ACC112 (cell line): Measurements from ENCODE around the gene MOV10L1.

Experiments
- H2AFZ ChIP-seq: fragments of 200-600 bp; sonication (generic); one replicate; pipeline ENCODE4 v1.6.0; 2017; ENCODE audit warnings: antibody characterized with exemption, low read length; ENCODE audit not compliant: unreplicated experiment
- H3K27ac ChIP-seq: fragments of 200-600 bp; sonication (generic); 2 replicates; pipeline ENCODE4 v1.5.1; 2014; ENCODE audit warnings: low read depth, mild to moderate bottlenecking, antibody characterized with exemption, low read length, moderate library complexity
- H3K27me3 ChIP-seq: fragments of 200-600 bp; sonication (generic); 2 replicates; pipeline ENCODE4 v1.6.1; 2014; ENCODE audit warnings: mild to moderate bottlenecking, antibody characterized with exemption, low read length, moderate library complexity, mixed read lengths; ENCODE audit not compliant: insufficient read depth
- H3K36me3 ChIP-seq: fragments of 200-600 bp; sonication (generic); 2 replicates; pipeline ENCODE4 v1.6.1; 2016; ENCODE audit warnings: mild to moderate bottlenecking, antibody characterized with exemption, low read length, moderate library complexity, mixed read lengths; ENCODE audit not compliant: insufficient read depth
- H3K4me1 ChIP-seq: fragments of 200-600 bp; sonication (generic); one replicate; pipeline ENCODE4 v1.6.1; 2016; ENCODE audit warnings: low read length, mixed read lengths; ENCODE audit not compliant: insufficient read depth, unreplicated experiment, control insufficient read depth
- H3K4me3 ChIP-seq: fragments of 200-600 bp; sonication (generic); 2 replicates; pipeline ENCODE4 v1.5.1; 2014; ENCODE audit warnings: mild to moderate bottlenecking, low read depth, low read length
- H3K79me2 ChIP-seq: fragments of 200-600 bp; sonication (generic); one replicate; pipeline ENCODE4 v1.6.0; 2016; ENCODE audit warnings: low read length; ENCODE audit not compliant: control insufficient read depth, unreplicated experiment, insufficient read depth

MOV10L1 gene

DNA sequence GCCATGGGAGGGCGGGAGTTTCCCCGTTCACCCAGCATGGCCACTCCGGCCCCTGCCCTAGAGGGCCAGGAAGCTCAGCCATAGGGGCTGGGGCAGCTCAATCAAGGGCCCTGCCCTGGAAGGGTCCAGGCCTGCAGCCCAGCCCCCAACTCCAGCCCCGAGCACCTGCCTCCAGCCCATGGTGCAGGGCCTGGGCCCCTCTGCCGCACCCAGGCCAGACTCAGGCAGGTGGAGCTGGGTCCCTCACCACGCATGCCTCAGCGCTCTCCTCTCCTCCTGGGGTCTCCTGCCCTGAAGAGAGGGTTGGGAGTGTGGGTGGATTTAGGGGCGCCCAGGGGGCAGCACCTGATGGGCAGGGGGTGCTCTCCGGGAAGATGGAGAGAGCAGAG is 17.6 kb upstream of the MOV10L1 start:
- no peak overlapping the region for H3K27ac ChIP-seq
- H3K79me2 ChIP-seq = no peaks in the 10 kb centered on the region
- H3K4me1 ChIP-seq = no peaks in the 10 kb centered on the region
- H3K27me3 ChIP-seq = no peaks in the 10 kb centered on the region
- no peak overlapping the region for H2AFZ ChIP-seq
- H3K36me3 ChIP-seq = no peaks in the 10 kb centered on the region
- no peak overlapping the region for H3K4me3 ChIP-seq

DNA sequence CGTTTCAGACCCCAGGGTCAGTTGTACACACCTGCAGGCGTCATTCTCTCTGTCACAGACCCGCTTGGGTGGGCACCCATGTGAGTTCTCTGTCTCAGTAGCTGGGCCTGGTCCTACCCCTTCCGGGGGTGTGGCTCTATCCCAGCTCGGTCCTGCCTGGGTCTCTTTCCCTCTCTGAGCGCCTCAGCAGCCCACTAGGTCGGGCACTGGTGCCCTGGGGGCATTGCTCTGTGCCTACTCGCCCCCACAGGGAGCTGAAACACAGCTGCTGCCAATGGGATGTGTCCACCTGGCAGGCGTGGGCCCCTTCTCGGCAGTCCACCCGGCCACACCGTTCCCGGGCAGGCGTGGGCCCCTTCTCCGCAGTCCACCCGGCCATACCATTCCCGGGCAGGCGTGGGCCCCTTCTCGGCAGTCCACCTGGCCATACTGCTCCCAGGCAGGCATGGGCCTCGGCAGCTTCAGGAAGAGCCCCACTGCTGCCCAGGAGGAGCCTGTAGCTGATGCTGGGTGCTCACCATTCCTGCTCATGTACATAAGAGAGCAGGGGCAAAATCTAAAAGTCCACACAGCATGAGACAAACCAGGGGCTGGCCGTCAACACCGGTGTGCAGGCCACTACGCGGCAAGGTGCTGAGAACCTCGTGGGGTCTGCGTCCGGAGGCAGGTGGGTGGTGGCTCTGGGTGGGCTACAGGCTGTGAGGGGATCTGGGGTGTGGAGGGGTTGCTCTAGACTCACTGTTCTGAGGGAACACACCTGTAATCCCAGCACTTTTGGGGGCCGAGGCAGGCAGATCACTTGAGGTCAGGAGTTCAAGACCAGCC is 16.9 kb upstream of the MOV10L1 start:
- no peaks in the 10 kb centered on the region for H3K27me3 ChIP-seq
- H3K4me1 ChIP-seq = no peaks in the 10 kb centered on the region
- H3K27ac ChIP-seq = no peak overlapping the region
- no peaks in the 10 kb centered on the region for H3K79me2 ChIP-seq
- no peak overlapping the region for H3K4me3 ChIP-seq
- no peak overlapping the region for H2AFZ ChIP-seq
- no peaks in the 10 kb centered on the region for H3K36me3 ChIP-seq

GRCh38 chr22:50074056-50074455 is 15.8 kb upstream of the MOV10L1 start:
- no peak overlapping the region for H3K27ac ChIP-seq
- H3K79me2 ChIP-seq = no peaks in the 10 kb centered on the region
- no peaks in the 10 kb centered on the region for H3K27me3 ChIP-seq
- no peak overlapping the region for H3K4me3 ChIP-seq
- no peaks in the 10 kb centered on the region for H3K36me3 ChIP-seq
- H2AFZ ChIP-seq = no peak overlapping the region
- no peaks in the 10 kb centered on the region for H3K4me1 ChIP-seq

- H3K36me3 ChIP-seq = no peaks in the 10 kb centered on the region
- no peaks in the 10 kb centered on the region for H3K27me3 ChIP-seq
- no peak overlapping the region for H3K27ac ChIP-seq
- H3K4me3 ChIP-seq = no peak overlapping the region
- no peaks in the 10 kb centered on the region for H3K79me2 ChIP-seq
- no peaks in the 10 kb centered on the region for H3K4me1 ChIP-seq
- no peak overlapping the region for H2AFZ ChIP-seq
Measured at GRCh38 chr22:50074551-50075530, 15.0 kb upstream of the MOV10L1 start.

GRCh38 chr22:50076646-50077535 is 12.9 kb upstream of the MOV10L1 start:
- Histone ChIP-seq H3K36me3 (no peaks in the 10 kb centered on the region), H3K27me3 (no peaks in the 10 kb centered on the region), H2AFZ (no peak overlapping the region), H3K27ac (no peak overlapping the region), H3K4me3 (no peak overlapping the region), H3K4me1 (no peaks in the 10 kb centered on the region), H3K79me2 (no peaks in the 10 kb centered on the region)

GRCh38 chr22:50078246-50078645 is 11.6 kb upstream of the MOV10L1 start:
- Histone ChIP-seq H3K27ac (no peak overlapping the region), H3K27me3 (no peaks in the 10 kb centered on the region), H3K4me1 (no peaks in the 10 kb centered on the region), H3K36me3 (no peaks in the 10 kb centered on the region), H3K79me2 (no peaks in the 10 kb centered on the region), H2AFZ (no peak overlapping the region), H3K4me3 (no peak overlapping the region)

- no peaks in the 10 kb centered on the region for H3K79me2 ChIP-seq
- no peak overlapping the region for H3K4me3 ChIP-seq
- no peak overlapping the region for H2AFZ ChIP-seq
- H3K27me3 ChIP-seq = no peaks in the 10 kb centered on the region
- no peaks in the 10 kb centered on the region for H3K4me1 ChIP-seq
- no peak overlapping the region for H3K27ac ChIP-seq
- H3K36me3 ChIP-seq = no peaks in the 10 kb centered on the region
Measured at GRCh38 chr22:50078761-50079160, 11.0 kb upstream of the MOV10L1 start.

- no peak overlapping the region for H3K27ac ChIP-seq
- H3K4me1 ChIP-seq = no peaks in the 10 kb centered on the region
- H3K79me2 ChIP-seq = no peaks in the 10 kb centered on the region
- H3K4me3 ChIP-seq = no peak overlapping the region
- H3K27me3 ChIP-seq = no peaks in the 10 kb centered on the region
- no peak overlapping the region for H2AFZ ChIP-seq
- no peaks in the 10 kb centered on the region for H3K36me3 ChIP-seq
Measured at GRCh38 chr22:50080077-50080465, 9.7 kb upstream of the MOV10L1 start.

DNA sequence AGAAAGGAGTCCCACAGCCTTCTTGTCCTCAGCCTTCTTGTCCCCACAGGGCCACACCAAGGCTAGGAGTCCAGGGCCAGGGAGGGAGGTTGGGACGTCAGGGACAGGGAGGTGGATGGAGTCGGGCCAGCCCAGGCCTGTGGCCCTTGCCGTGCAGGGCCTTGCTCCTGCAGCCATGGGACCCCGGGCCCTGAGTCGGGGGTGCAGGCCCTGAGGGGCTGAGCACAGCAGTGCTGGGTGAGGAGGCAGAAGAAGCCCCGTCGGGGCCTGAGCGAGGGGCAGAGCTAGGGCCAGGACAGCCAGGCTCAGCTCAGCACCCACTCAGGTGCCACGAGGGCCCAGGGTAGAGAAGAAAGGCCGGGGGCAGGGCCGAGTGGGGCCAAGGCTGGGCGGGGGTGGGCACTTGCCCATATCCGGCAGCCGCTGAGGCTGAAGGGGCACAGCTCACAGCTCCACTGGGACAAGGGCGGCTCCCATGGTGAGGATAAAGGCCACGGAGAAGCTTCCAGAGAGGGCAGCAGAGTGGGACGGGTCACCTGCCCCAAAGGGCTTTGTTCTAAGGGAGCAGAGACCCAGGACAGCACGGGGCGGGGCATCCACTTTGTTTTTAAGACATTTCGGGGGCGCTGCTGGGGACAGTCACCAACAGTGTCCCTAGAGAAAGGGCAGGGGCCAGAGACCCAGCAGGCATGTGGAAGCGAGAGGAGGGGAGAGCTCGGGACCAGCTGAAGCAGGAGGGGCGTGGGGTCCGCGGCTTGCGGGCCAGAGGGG is 8.2 kb upstream of the MOV10L1 start:
- H3K79me2 ChIP-seq = no peaks in the 10 kb centered on the region
- H3K36me3 ChIP-seq = no peaks in the 10 kb centered on the region
- no peak overlapping the region for H3K27ac ChIP-seq
- H3K27me3 ChIP-seq = no peaks in the 10 kb centered on the region
- no peak overlapping the region for H3K4me3 ChIP-seq
- H3K4me1 ChIP-seq = no peaks in the 10 kb centered on the region
- H2AFZ ChIP-seq = no peak overlapping the region
